ENCODE results near the gene TP63.
"Not testable (repeated sequence)": the region's sequence is repeated elsewhere in the genome, so short reads cannot be mapped to it uniquely, and the experiment has no call there.

TP63 gene

GRCh38 chr3:189631373-189631408 is at the start of gene TP63:
Gene TP63 (plus strand): TSS chr3:189631389. CDS start chr3:189631516, 127 bp downstream.
- peaks cover 18% of the 10 kb centered on the region for H3K4me1 Mint-ChIP-seq
- no peak within 1 kb of the TSS for H3K27ac Mint-ChIP-seq
- H3K4me3 Mint-ChIP-seq = no peak within 1 kb of the TSS
- CTCF ChIA-PET = no interaction called here
- no peaks in the 10 kb centered on the region for H3K36me3 Mint-ChIP-seq
- no peaks in the 10 kb centered on the region for H3K9me3 Mint-ChIP-seq
- no peak for DNase-seq
- peaks cover 4% of the 10 kb centered on the region for H3K27me3 Mint-ChIP-seq

- H3K36me3 Mint-ChIP-seq = no peaks in the 10 kb centered on the region
- no peak overlapping the region for H3K27ac Mint-ChIP-seq
- H3K27me3 Mint-ChIP-seq = no peaks in the 10 kb centered on the region
- H3K4me3 Mint-ChIP-seq = no peak overlapping the region
- peaks cover 5% of the 10 kb centered on the region for H3K9me3 Mint-ChIP-seq
- DNase-seq = no peak
- no peaks in the 10 kb centered on the region for H3K4me1 Mint-ChIP-seq
- CTCF ChIA-PET = no interaction called here
Observed at GRCh38 chr3:189582179-189582578, 49.0 kb upstream of the TP63 start.

GRCh38 chr3:189584645-189585044 is 46.5 kb upstream of the TP63 start:
- no peaks in the 10 kb centered on the region for H3K4me1 Mint-ChIP-seq
- no peak overlapping the region for H3K4me3 Mint-ChIP-seq
- H3K36me3 Mint-ChIP-seq = no peaks in the 10 kb centered on the region
- no peak for DNase-seq
- H3K27me3 Mint-ChIP-seq = no peaks in the 10 kb centered on the region
- H3K9me3 Mint-ChIP-seq = no peaks in the 10 kb centered on the region
- CTCF ChIA-PET = interaction anchor here (0.6 to 2.2 kb wide), 2 partner anchors 312 to 343 kb away, joined by 4 to 7 read pairs; no protein-coding TSS in a partner anchor
- H3K27ac Mint-ChIP-seq = no peak overlapping the region

- Mint-ChIP-seq H3K4me1 (no peaks in the 10 kb centered on the region), H3K9me3 (no peaks in the 10 kb centered on the region), H3K36me3 (no peaks in the 10 kb centered on the region), H3K27ac (no peak overlapping the region), H3K27me3 (no peaks in the 10 kb centered on the region), H3K4me3 (no peak overlapping the region)
- CTCF ChIA-PET = no interaction called here
- no peak for DNase-seq
Observed at GRCh38 chr3:189586941-189587663, 44.1 kb upstream of the TP63 start.

GRCh38 chr3:189587664-189588040 is 43.5 kb upstream of the TP63 start:
- no peaks in the 10 kb centered on the region for H3K9me3 Mint-ChIP-seq
- CTCF ChIA-PET = no interaction called here
- H3K27ac Mint-ChIP-seq = no peak overlapping the region

GRCh38 chr3:189588070-189588469 is 43.1 kb upstream of the TP63 start:
- Mint-ChIP-seq H3K27ac (no peak overlapping the region), H3K4me3 (no peak overlapping the region), H3K4me1 (no peaks in the 10 kb centered on the region), H3K27me3 (no peaks in the 10 kb centered on the region), H3K36me3 (no peaks in the 10 kb centered on the region), H3K9me3 (no peaks in the 10 kb centered on the region)
- CTCF ChIA-PET = no interaction called here
- DNase-seq = no peak

More at GRCh38 chr3:189587664-189588040, 43.5 kb upstream of the TP63 start:
- Mint-ChIP-seq H3K36me3 (no peaks in the 10 kb centered on the region), H3K4me1 (no peaks in the 10 kb centered on the region), H3K27me3 (no peaks in the 10 kb centered on the region), H3K4me3 (no peak overlapping the region)
- no peak for DNase-seq

- Mint-ChIP-seq H3K9me3 (no peaks in the 10 kb centered on the region), H3K4me1 (no peaks in the 10 kb centered on the region), H3K4me3 (no peak overlapping the region), H3K27ac (no peak overlapping the region), H3K36me3 (no peaks in the 10 kb centered on the region), H3K27me3 (no peaks in the 10 kb centered on the region)
- CTCF ChIA-PET = no interaction called here
- no peak for DNase-seq
Observed at GRCh38 chr3:189588475-189589178, 42.6 kb upstream of the TP63 start.

- CTCF ChIA-PET = no interaction called here
- no peaks in the 10 kb centered on the region for H3K36me3 Mint-ChIP-seq
- H3K4me3 Mint-ChIP-seq = no peak overlapping the region
- H3K27me3 Mint-ChIP-seq = no peaks in the 10 kb centered on the region
- H3K4me1 Mint-ChIP-seq = no peaks in the 10 kb centered on the region
- H3K9me3 Mint-ChIP-seq = no peaks in the 10 kb centered on the region
- no peak overlapping the region for H3K27ac Mint-ChIP-seq
- no peak for DNase-seq
Observed at GRCh38 chr3:189589179-189589569, 42.0 kb upstream of the TP63 start.

- Mint-ChIP-seq H3K36me3 (no peaks in the 10 kb centered on the region), H3K27me3 (no peaks in the 10 kb centered on the region), H3K27ac (no peak overlapping the region), H3K4me3 (no peak overlapping the region), H3K4me1 (no peaks in the 10 kb centered on the region), H3K9me3 (no peaks in the 10 kb centered on the region)
- DNase-seq = no peak
- CTCF ChIA-PET = interaction anchor here (0.7 kb wide), 1 partner anchor 1005 kb away, joined by 3 read pairs; no protein-coding TSS in a partner anchor
Observed at GRCh38 chr3:189590223-189590622, 41.0 kb upstream of the TP63 start.

GRCh38 chr3:189593581-189593980 is 37.6 kb upstream of the TP63 start:
- DNase-seq = no peak
- CTCF ChIA-PET = no interaction called here
- H3K27ac Mint-ChIP-seq = no peak overlapping the region
- H3K4me3 Mint-ChIP-seq = no peak overlapping the region
- H3K4me1 Mint-ChIP-seq = no peaks in the 10 kb centered on the region
- H3K36me3 Mint-ChIP-seq = no peaks in the 10 kb centered on the region
- H3K27me3 Mint-ChIP-seq = no peaks in the 10 kb centered on the region
- peaks cover 3% of the 10 kb centered on the region for H3K9me3 Mint-ChIP-seq

- H3K9me3 Mint-ChIP-seq, H3K27me3 Mint-ChIP-seq, H3K4me3 Mint-ChIP-seq, H3K4me1 Mint-ChIP-seq, DNase-seq, H3K36me3 Mint-ChIP-seq, CTCF ChIA-PET, H3K27ac Mint-ChIP-seq: not testable (repeated sequence)
Observed at GRCh38 chr3:189596078-189596979, 34.9 kb upstream of the TP63 start.

GRCh38 chr3:189597918-189598317 is 33.3 kb upstream of the TP63 start:
- no peak overlapping the region for H3K4me3 Mint-ChIP-seq
- H3K27ac Mint-ChIP-seq = no peak overlapping the region
- H3K27me3 Mint-ChIP-seq = no peaks in the 10 kb centered on the region
- CTCF ChIA-PET = no interaction called here
- peaks cover 3% of the 10 kb centered on the region for H3K9me3 Mint-ChIP-seq
- no peaks in the 10 kb centered on the region for H3K36me3 Mint-ChIP-seq
- DNase-seq = no peak
- no peaks in the 10 kb centered on the region for H3K4me1 Mint-ChIP-seq

- no peaks in the 10 kb centered on the region for H3K36me3 Mint-ChIP-seq
- H3K4me3 Mint-ChIP-seq = no peak overlapping the region
- no peaks in the 10 kb centered on the region for H3K4me1 Mint-ChIP-seq
- no peaks in the 10 kb centered on the region for H3K27me3 Mint-ChIP-seq
- CTCF ChIA-PET = no interaction called here
- H3K27ac Mint-ChIP-seq = no peak overlapping the region
- peaks cover 3% of the 10 kb centered on the region for H3K9me3 Mint-ChIP-seq
- DNase-seq = no peak
Observed at GRCh38 chr3:189598530-189599225, 32.5 kb upstream of the TP63 start.

GRCh38 chr3:189602471-189602870 is 28.7 kb upstream of the TP63 start:
- no peak for DNase-seq
- H3K4me1 Mint-ChIP-seq = no peaks in the 10 kb centered on the region
- CTCF ChIA-PET = no interaction called here

More at GRCh38 chr3:189602471-189602870, 28.7 kb upstream of the TP63 start:
- Mint-ChIP-seq H3K9me3 (peaks cover 4% of the 10 kb centered on the region), H3K4me3 (no peak overlapping the region), H3K27ac (no peak overlapping the region), H3K36me3 (no peaks in the 10 kb centered on the region), H3K27me3 (no peaks in the 10 kb centered on the region)
